ENCODE data around the gene TIE1. TPM values are rescaled to one million over a fixed set of nuclear protein-coding genes. Genes with fewer than 3 reads are reported as not detected.

Gene TIE1
- total RNA-seq, 2 experiments from 2014 or later: 0.45 TPM; not detected in 1

- peaks cover 8% of the 10 kb centered on the region for H3K27me3 Mint-ChIP-seq
- no peaks in the 10 kb centered on the region for H3K9me3 Mint-ChIP-seq
- DNase-seq: no peak
- ChIA-PET POLR2A (no interaction called here), CTCF (no interaction called here)
- no peak overlapping the region for H3K27ac Mint-ChIP-seq
- H3K4me3 Mint-ChIP-seq: no peak overlapping the region
- peaks cover 1% of the 10 kb centered on the region for H3K4me1 Mint-ChIP-seq
- no peaks in the 10 kb centered on the region for H3K36me3 Mint-ChIP-seq (ENCODE audit: low read depth)
Observed at GRCh38 chr1:43288785-43289706, 11.7 kb upstream of the TIE1 start.

- CTCF ChIA-PET: interaction anchor here (0.6 kb wide), 1 partner anchor 569 kb away, joined by 3 read pairs; no protein-coding TSS in a partner anchor
- no peak overlapping the region for H3K4me3 Mint-ChIP-seq
- DNase-seq: no peak
- peaks cover 21% of the 10 kb centered on the region for H3K4me1 Mint-ChIP-seq
- no peaks in the 10 kb centered on the region for H3K9me3 Mint-ChIP-seq
- H3K27me3 Mint-ChIP-seq: peaks cover 5% of the 10 kb centered on the region
- POLR2A ChIA-PET: no interaction called here
- no peak overlapping the region for H3K27ac Mint-ChIP-seq
- H3K36me3 Mint-ChIP-seq (ENCODE audit: low read depth): no peaks in the 10 kb centered on the region
Observed at GRCh38 chr1:43292216-43292615, 8.6 kb upstream of the TIE1 start.

- H3K27ac Mint-ChIP-seq: no peak overlapping the region
- H3K4me1 Mint-ChIP-seq: peaks cover 21% of the 10 kb centered on the region
- H3K36me3 Mint-ChIP-seq (ENCODE audit: low read depth): no peaks in the 10 kb centered on the region
- H3K27me3 Mint-ChIP-seq: peaks cover 4% of the 10 kb centered on the region
- POLR2A ChIA-PET: interaction anchor here (1.1 kb wide), 1 partner anchor 162 kb away, joined by 3 read pairs; no protein-coding TSS in a partner anchor
- no peaks in the 10 kb centered on the region for H3K9me3 Mint-ChIP-seq
- CTCF ChIA-PET: interaction anchor here (0.6 to 1.3 kb wide), 2 partner anchors 15 to 569 kb away, joined by 3 read pairs; no protein-coding TSS in a partner anchor
- no peak overlapping the region for H3K4me3 Mint-ChIP-seq
- DNase-seq: no peak
Observed at GRCh38 chr1:43292679-43293078, 8.1 kb upstream of the TIE1 start.

- H3K4me1 Mint-ChIP-seq: peaks cover 21% of the 10 kb centered on the region
- no peaks in the 10 kb centered on the region for H3K36me3 Mint-ChIP-seq (ENCODE audit: low read depth)
- H3K27me3 Mint-ChIP-seq: peaks cover 4% of the 10 kb centered on the region
- H3K9me3 Mint-ChIP-seq: no peaks in the 10 kb centered on the region
- no peak overlapping the region for H3K4me3 Mint-ChIP-seq
- no peak for DNase-seq
- no peak overlapping the region for H3K27ac Mint-ChIP-seq
- POLR2A ChIA-PET: interaction anchor here (1.1 kb wide), 1 partner anchor 162 kb away, joined by 3 read pairs; no protein-coding TSS in a partner anchor
- CTCF ChIA-PET: interaction anchor here (1.3 kb wide), 1 partner anchor 16 kb away, joined by 3 read pairs; no protein-coding TSS in a partner anchor
Observed at GRCh38 chr1:43293176-43293575, 7.6 kb upstream of the TIE1 start.

- ChIA-PET CTCF (interaction anchor here (1.3 kb wide), 1 partner anchor 17 kb away, joined by 3 read pairs; no protein-coding TSS in a partner anchor), POLR2A (interaction anchor here (0.9 to 1.1 kb wide), 2 partner anchors 20 to 161 kb away, joined by 3 to 6 read pairs; no protein-coding TSS in a partner anchor)
- Mint-ChIP-seq H3K4me1 (peaks cover 21% of the 10 kb centered on the region), H3K27me3 (no peaks in the 10 kb centered on the region), H3K9me3 (no peaks in the 10 kb centered on the region), H3K27ac (no peak overlapping the region), H3K36me3 (ENCODE audit: low read depth) (no peaks in the 10 kb centered on the region), H3K4me3 (no peak overlapping the region)
- DNase-seq: no peak
Observed at GRCh38 chr1:43293896-43294760, 6.7 kb upstream of the TIE1 start.

- POLR2A ChIA-PET: interaction anchor here (0.7 to 0.9 kb wide), 2 partner anchors 20 to 355 kb away, joined by 3 to 6 read pairs; partner anchors contain the start of gene KDM4A
Observed at GRCh38 chr1:43294761-43295160, 6.0 kb upstream of the TIE1 start.

GRCh38 chr1:43296207-43296606 lies 4.6 kb upstream of the TIE1 start:
- peak overlapping the region; percentile 59 for H3K27ac Mint-ChIP-seq
- H3K4me3 Mint-ChIP-seq: no peak overlapping the region
- H3K9me3 Mint-ChIP-seq: no peaks in the 10 kb centered on the region
- ChIA-PET CTCF (no interaction called here), POLR2A (no interaction called here)
- no peaks in the 10 kb centered on the region for H3K27me3 Mint-ChIP-seq
- H3K4me1 Mint-ChIP-seq: peaks cover 21% of the 10 kb centered on the region
- H3K36me3 Mint-ChIP-seq (ENCODE audit: low read depth): no peaks in the 10 kb centered on the region
- no peak for DNase-seq

More at GRCh38 chr1:43294761-43295160, 6.0 kb upstream of the TIE1 start:
- Mint-ChIP-seq H3K4me1 (peaks cover 21% of the 10 kb centered on the region), H3K36me3 (ENCODE audit: low read depth) (no peaks in the 10 kb centered on the region), H3K9me3 (no peaks in the 10 kb centered on the region), H3K4me3 (no peak overlapping the region), H3K27me3 (no peaks in the 10 kb centered on the region), H3K27ac (no peak overlapping the region)
- DNase-seq: no peak
- CTCF ChIA-PET: no interaction called here

GRCh38 chr1:43298055-43298454 lies 2.7 kb upstream of the TIE1 start:
- ChIA-PET POLR2A (no interaction called here), CTCF (no interaction called here)
- H3K27me3 Mint-ChIP-seq: peaks cover 6% of the 10 kb centered on the region

GRCh38 chr1:43299101-43299500 lies 1.7 kb upstream of the TIE1 start:
- ChIA-PET CTCF (no interaction called here), POLR2A (no interaction called here)
- Mint-ChIP-seq H3K4me1 (peaks cover 20% of the 10 kb centered on the region), H3K27ac (no peak overlapping the region), H3K4me3 (no peak overlapping the region), H3K27me3 (peaks cover 6% of the 10 kb centered on the region), H3K9me3 (no peaks in the 10 kb centered on the region), H3K36me3 (ENCODE audit: low read depth) (no peaks in the 10 kb centered on the region)
- no peak for DNase-seq

More at GRCh38 chr1:43298055-43298454, 2.7 kb upstream of the TIE1 start:
- H3K4me3 Mint-ChIP-seq: no peak overlapping the region
- DNase-seq: no peak
- no peak overlapping the region for H3K27ac Mint-ChIP-seq
- peaks cover 21% of the 10 kb centered on the region for H3K4me1 Mint-ChIP-seq
- no peaks in the 10 kb centered on the region for H3K36me3 Mint-ChIP-seq (ENCODE audit: low read depth)
- H3K9me3 Mint-ChIP-seq: no peaks in the 10 kb centered on the region

GRCh38 chr1:43302201-43302600 lies 1.4 kb downstream of the TIE1 start:
- no peaks in the 10 kb centered on the region for H3K4me1 Mint-ChIP-seq
- no peak overlapping the region for H3K27ac Mint-ChIP-seq
- H3K4me3 Mint-ChIP-seq: no peak overlapping the region
- CTCF ChIA-PET: no interaction called here
- H3K27me3 Mint-ChIP-seq: peaks cover 6% of the 10 kb centered on the region
- H3K36me3 Mint-ChIP-seq (ENCODE audit: low read depth): no peaks in the 10 kb centered on the region
- no peaks in the 10 kb centered on the region for H3K9me3 Mint-ChIP-seq
- POLR2A ChIA-PET: no interaction called here
- no peak for DNase-seq

GRCh38 chr1:43302721-43303470 lies 2.1 kb downstream of the TIE1 start:
- Mint-ChIP-seq H3K36me3 (ENCODE audit: low read depth) (no peaks in the 10 kb centered on the region), H3K4me3 (no peak overlapping the region), H3K27ac (no peak overlapping the region), H3K4me1 (no peaks in the 10 kb centered on the region), H3K9me3 (no peaks in the 10 kb centered on the region), H3K27me3 (peaks cover 6% of the 10 kb centered on the region)
- CTCF ChIA-PET: no interaction called here
- POLR2A ChIA-PET: no interaction called here
- DNase-seq: no peak

- no peak for DNase-seq
- ChIA-PET POLR2A (no interaction called here), CTCF (no interaction called here)
- no peaks in the 10 kb centered on the region for H3K4me1 Mint-ChIP-seq
- no peaks in the 10 kb centered on the region for H3K36me3 Mint-ChIP-seq (ENCODE audit: low read depth)
- H3K9me3 Mint-ChIP-seq: no peaks in the 10 kb centered on the region
- H3K4me3 Mint-ChIP-seq: no peak overlapping the region
- no peak overlapping the region for H3K27ac Mint-ChIP-seq
- peaks cover 6% of the 10 kb centered on the region for H3K27me3 Mint-ChIP-seq
Observed at GRCh38 chr1:43303471-43304313, 2.9 kb downstream of the TIE1 start.

Measured in activated CD4-positive, alpha-beta memory T cell treated with anti-CD3 and anti-CD28 coated beads, Interleukin-2, amount 10 ng/mL, durations not matched to agents 7 days and 5 days (primary cell).